Motor neuron (in vitro differentiated cells): ENCODE measurements around the gene POU4F3. TPM values are rescaled to one million over a fixed set of nuclear protein-coding genes. Genes with fewer than 3 reads are reported as not detected.

Experiments used
- ATAC-seq, 8 experiments: fragments of 200-7000 bp; cut with Tn5 transposase; replicated peaks in 6 of 8; 2 replicates each; pipeline ENCODE4 v1.8.0; 2021; ENCODE audit warnings: mild to moderate bottlenecking in 8 of 8, moderate library complexity in 8 of 8
- H3K27ac ChIP-seq, 2 donors: fragments of 250-450 bp; sonication (Bioruptor Pico); 2 replicates each; pipeline ENCODE4 v1.9.0; 2021; ENCODE audit warnings: antibody characterized with exemption in 2 of 2, mild to moderate bottlenecking in 2 of 2, moderate library complexity in 1 of 2
- H3K4me1 ChIP-seq, 2 donors: fragments of 250-450 bp; sonication (Bioruptor Pico); replicated peaks in 1 of 2; 2 replicates each; pipeline ENCODE4 v1.6.1; 2021; ENCODE audit warnings: antibody characterized with exemption in 2 of 2, mild to moderate bottlenecking in 2 of 2, moderate library complexity in 1 of 2
- H3K4me3 ChIP-seq, 5 donors: fragments of 250-450 bp; sonication (Bioruptor Pico); 2 replicates each; pipeline ENCODE4 v1.9.0; 2021; ENCODE audit warnings: antibody characterized with exemption in 5 of 5, mild to moderate bottlenecking in 5 of 5, moderate library complexity in 4 of 5
- WGBS, 10 experiments: fragments of 450-650 bp; shearing (Covaris generic); methylation state at CpG; one replicate each; pipeline ENCODE4 v1.0.0; 2022; 5-methylcytosine and 5-hydroxymethylcytosine counted together
- in situ Hi-C, 9 experiments: fragments of 400-800 bp; cut with MboI; loops; one replicate each; pipeline ENCODE4 v1.15.0; 2021; ENCODE audit warnings: low sequenced_read_pairs in 9 of 9, low pct_unique_long_range_greater_than_20kb in 2 of 9; ENCODE audit not compliant: unreplicated experiment in 9 of 9
- total RNA-seq, 8 experiments: library from RNA; unstranded; fragments of 300-600 nt; gene quantifications; 2 replicates each; pipeline versions ENCODE4 v1.2.3 to v1.2.4, GENCODE V29; 2022

The POU4F3 gene
- total RNA-seq, 8 experiments from 2014 or later: 0.11 to 1.1 (median 0.49) TPM; not detected in 2

GRCh38 chr5:146342882-146343865 is 4.5 kb downstream of the POU4F3 start:
- peak in 1 of 8 experiments; percentile 46 for ATAC-seq
- in situ Hi-C loops: no loop called here
- peaks cover 0 to 5% of the 10 kb centered on the region in 2 donors for H3K4me1 ChIP-seq
- WGBS, 10 experiments: 0 to 18% (median 2%) methylated on average over 3 to 30 of the region's 46 CpGs; no CpG with 5 or more reads in 1 of the 10 experiments
- H3K27ac ChIP-seq: no peak overlapping the region
- no peak overlapping the region for H3K4me3 ChIP-seq

- H3K27ac ChIP-seq: no peak overlapping the region
- in situ Hi-C loops: no loop called here
- peak in 5 of 8 experiments; percentile 21 to 47 (median 24) for ATAC-seq
- no peak overlapping the region for H3K4me3 ChIP-seq
- peaks cover 0 to 5% of the 10 kb centered on the region in 2 donors for H3K4me1 ChIP-seq
- WGBS, 10 experiments: 0 to 40% (median 10%) methylated on average over 1 to 25 of the region's 31 CpGs; no CpG with 5 or more reads in 1 of the 10 experiments
These were observed 5.8 kb downstream of the POU4F3 start for GRCh38 chr5:146344155-146345118.

- no peak overlapping the region for H3K4me3 ChIP-seq
- in situ Hi-C loops: no loop called here
- ATAC-seq: no peak
- WGBS, 10 experiments: 0 to 29% (median 6%) methylated on average over 3 to 12 of the region's 12 CpGs; no CpG with 5 or more reads in 2 of the 10 experiments
- no peak overlapping the region for H3K27ac ChIP-seq
- H3K4me1 ChIP-seq: peaks cover 0 to 2% of the 10 kb centered on the region in 2 donors
These were observed 6.6 kb downstream of the POU4F3 start for GRCh38 chr5:146345240-146345577.

- ATAC-seq: peak in 3 of 8 experiments; percentile 11 to 50 (median 22)
- no peak overlapping the region for H3K4me3 ChIP-seq
- no peaks in the 10 kb centered on the region for H3K4me1 ChIP-seq
- WGBS, 10 experiments: 0 to 20% (median 5%) methylated on average over 1 to 8 of the region's 76 CpGs; no CpG with 5 or more reads in 2 of the 10 experiments
- in situ Hi-C loops: no loop called here
- no peak overlapping the region for H3K27ac ChIP-seq
These were observed 7.1 kb downstream of the POU4F3 start for GRCh38 chr5:146345578-146346366.

- no peak overlapping the region for H3K27ac ChIP-seq
- no peaks in the 10 kb centered on the region for H3K4me1 ChIP-seq
- H3K4me3 ChIP-seq: no peak overlapping the region
- ATAC-seq: no peak
- in situ Hi-C loops: no loop called here
These were observed 18.5 kb downstream of the POU4F3 start for GRCh38 chr5:146357126-146357525.

- no peak for ATAC-seq
- H3K4me1 ChIP-seq: no peaks in the 10 kb centered on the region
- WGBS, 10 experiments: 26 to 83% (median 39%) methylated on average over 2 to 5 of the region's 5 CpGs; no CpG with 5 or more reads in 2 of the 10 experiments
- no peak overlapping the region for H3K4me3 ChIP-seq
- H3K27ac ChIP-seq: no peak overlapping the region
- in situ Hi-C loops: no loop called here
These were observed 21.2 kb downstream of the POU4F3 start for GRCh38 chr5:146359836-146360235.

GRCh38 chr5:146363161-146363874 is 24.7 kb downstream of the POU4F3 start:
- WGBS, 10 experiments: 17 to 87% (median 60%) methylated on average over 3 to 6 of the region's 7 CpGs; no CpG with 5 or more reads in 3 of the 10 experiments
- ATAC-seq: no peak
- no peak overlapping the region for H3K27ac ChIP-seq
- no peak overlapping the region for H3K4me3 ChIP-seq
- in situ Hi-C loops: no loop called here
- no peaks in the 10 kb centered on the region for H3K4me1 ChIP-seq

GRCh38 chr5:146365618-146366017 is 27.0 kb downstream of the POU4F3 start:
- Histone ChIP-seq H3K4me1 (no peaks in the 10 kb centered on the region), H3K4me3 (no peak overlapping the region), H3K27ac (no peak overlapping the region)
- in situ Hi-C loops: no loop called here
- 0 to 19% (median 0%) methylated on average over 1 to 2 of the region's 2 CpGs; no CpG with 5 or more reads in 5 of the 10 experiments for WGBS, 10 experiments
- no peak for ATAC-seq

GRCh38 chr5:146366904-146367303 is 28.3 kb downstream of the POU4F3 start:
- Histone ChIP-seq H3K4me1 (no peaks in the 10 kb centered on the region), H3K27ac (no peak overlapping the region)
- no peak for ATAC-seq

GRCh38 chr5:146368137-146368536 is 29.5 kb downstream of the POU4F3 start:
- 17 to 38% methylated on average over 1 of the region's 2 CpGs; no CpG with 5 or more reads in 8 of the 10 experiments for WGBS, 10 experiments
- Histone ChIP-seq H3K27ac (no peak overlapping the region), H3K4me1 (no peaks in the 10 kb centered on the region), H3K4me3 (no peak overlapping the region)
- no peak for ATAC-seq
- in situ Hi-C loops: no loop called here

More at GRCh38 chr5:146366904-146367303, 28.3 kb downstream of the POU4F3 start:
- in situ Hi-C loops: no loop called here
- H3K4me3 ChIP-seq: no peak overlapping the region
- WGBS, 10 experiments: 11 to 86% (median 57%) methylated on average over 1 of the region's 1 CpG; no CpG with 5 or more reads in 5 of the 10 experiments

- in situ Hi-C loops: no loop called here
- no peaks in the 10 kb centered on the region for H3K4me1 ChIP-seq
- WGBS, 10 experiments: 33 to 100% (median 71%) methylated on average over 1 to 3 of the region's 3 CpGs; no CpG with 5 or more reads in 1 of the 10 experiments
- H3K4me3 ChIP-seq: no peak overlapping the region
- no peak overlapping the region for H3K27ac ChIP-seq
- no peak for ATAC-seq
These were observed 31.1 kb downstream of the POU4F3 start for GRCh38 chr5:146369691-146370090.

- H3K4me1 ChIP-seq: no peaks in the 10 kb centered on the region
- no peak overlapping the region for H3K4me3 ChIP-seq
- WGBS, 10 experiments: 0 to 89% (median 33%) methylated on average over 1 to 2 of the region's 2 CpGs; no CpG with 5 or more reads in 4 of the 10 experiments
- peak in 1 of 8 experiments; percentile 19 for ATAC-seq
- in situ Hi-C loops: no loop called here
- H3K27ac ChIP-seq: no peak overlapping the region
These were observed 38.2 kb downstream of the POU4F3 start for GRCh38 chr5:146376821-146377220.
